H9 (cell line): ENCODE results near the gene TRO. TPM values are rescaled to one million over a fixed set of nuclear protein-coding genes. Genes with fewer than 3 reads are reported as not detected.

Source experiments
- DNase-seq: peaks from one replicate; pipeline ENCODE4 v3.0.0-alpha.2; 2017
- H2AFZ ChIP-seq: one replicate; pipeline ENCODE4 v1.6.1; 2013; ENCODE audit warnings: mild to moderate bottlenecking, low read length, control low read depth, moderate library complexity
- H2AK5ac ChIP-seq: 2 replicates; pipeline ENCODE4 v1.6.1; 2013; ENCODE audit warnings: low read length, control low read depth, mixed read lengths; ENCODE audit not compliant: insufficient read length
- H2BK120ac ChIP-seq: one replicate; pipeline ENCODE4 v1.6.1; 2013; ENCODE audit warnings: low read depth, mild to moderate bottlenecking, low read length, control low read depth, inconsistent platforms; ENCODE audit not compliant: poor library complexity, severe bottlenecking
- H2BK12ac ChIP-seq: 2 replicates; pipeline ENCODE4 v1.6.1; 2013; ENCODE audit warnings: low read length, control low read depth, mixed read lengths, low read depth; ENCODE audit not compliant: insufficient read length
- H2BK15ac ChIP-seq: 2 replicates; pipeline ENCODE4 v1.6.1; 2013; ENCODE audit warnings: low read depth, low read length, control low read depth
- H2BK20ac ChIP-seq: one replicate; pipeline ENCODE4 v1.6.1; 2013; ENCODE audit warnings: low read depth, mild to moderate bottlenecking, low read length, control low read depth, inconsistent platforms; ENCODE audit not compliant: poor library complexity, severe bottlenecking
- H2BK5ac ChIP-seq: 2 replicates; pipeline ENCODE4 v1.6.1; 2013; ENCODE audit warnings: low read length, control low read depth, mixed read lengths; ENCODE audit not compliant: insufficient read length
- H3K14ac ChIP-seq: 2 replicates; pipeline ENCODE4 v1.6.1; 2013; ENCODE audit warnings: low read length, control low read depth; ENCODE audit not compliant: insufficient read depth
- H3K18ac ChIP-seq: 2 replicates; pipeline ENCODE4 v1.6.1; 2013; ENCODE audit warnings: low read depth, mild to moderate bottlenecking, mixed read lengths, low read length, control low read depth; ENCODE audit not compliant: insufficient read length
- H3K23ac ChIP-seq: 2 replicates; pipeline ENCODE4 v1.6.1; 2013; ENCODE audit warnings: low read length, control low read depth, mixed read lengths, low read depth; ENCODE audit not compliant: insufficient read length
- H3K23me2 ChIP-seq: 2 replicates; pipeline ENCODE4 v1.6.1; 2013; ENCODE audit warnings: low read depth, mild to moderate bottlenecking, mixed read lengths, low read length, control low read depth; ENCODE audit not compliant: insufficient read length, poor library complexity, severe bottlenecking
- H3K27ac ChIP-seq: 2 replicates; pipeline ENCODE4 v1.5.1; 2013; ENCODE audit warnings: low read length, control low read depth, mixed read lengths, low read depth; ENCODE audit not compliant: insufficient read length
- H3K27me3 ChIP-seq: 2 replicates; pipeline ENCODE4 v1.6.1; 2013; ENCODE audit warnings: low read length, control low read depth, inconsistent platforms; ENCODE audit not compliant: insufficient read depth
- H3K4ac ChIP-seq: 2 replicates; pipeline ENCODE4 v1.6.1; 2013; ENCODE audit warnings: low read depth, mild to moderate bottlenecking, control low read depth, inconsistent platforms, low read length, moderate library complexity
- H3K4me1 ChIP-seq: 2 replicates; pipeline ENCODE4 v1.6.1; 2013; ENCODE audit warnings: low read length, control low read depth, inconsistent platforms; ENCODE audit not compliant: insufficient read depth
- H3K4me2 ChIP-seq: 2 replicates; pipeline ENCODE4 v1.6.1; 2013; ENCODE audit warnings: low read length, control low read depth, mixed read lengths; ENCODE audit not compliant: insufficient read length, insufficient read depth
- H3K56ac ChIP-seq: 2 replicates; pipeline ENCODE4 v1.6.1; 2013; ENCODE audit warnings: low read depth, mild to moderate bottlenecking, mixed read lengths, low read length, control low read depth; ENCODE audit not compliant: insufficient read length
- H3K79me1 ChIP-seq: 2 replicates; pipeline ENCODE4 v1.6.1; 2013; ENCODE audit warnings: low read depth, mild to moderate bottlenecking, moderate library complexity, low read length, control low read depth, inconsistent platforms; ENCODE audit not compliant: insufficient read depth, poor library complexity, severe bottlenecking
- H3K79me2 ChIP-seq: 2 replicates; pipeline ENCODE4 v1.6.1; 2013; ENCODE audit warnings: low read length, control low read depth, inconsistent platforms; ENCODE audit not compliant: insufficient read depth
- H3K9ac ChIP-seq: 2 replicates; pipeline ENCODE4 v1.6.1; 2013; ENCODE audit warnings: low read length, control low read depth, mixed read lengths; ENCODE audit not compliant: insufficient read length; ENCODE audit errors: extremely low read depth
- H3K9me3 ChIP-seq: one replicate; pipeline ENCODE4 v1.6.1; 2013; ENCODE audit warnings: low read depth, low read length, inconsistent platforms; ENCODE audit not compliant: control insufficient read depth
- H3T11ph ChIP-seq: one replicate; pipeline ENCODE4 v1.6.1; 2013; ENCODE audit warnings: mild to moderate bottlenecking, low read length, control low read depth, inconsistent platforms
- H4K20me1 ChIP-seq: one replicate; pipeline ENCODE4 v1.6.1; 2013; ENCODE audit not compliant: control insufficient read depth, insufficient read length, insufficient read depth
- H4K5ac ChIP-seq: 2 replicates; pipeline ENCODE4 v1.6.1; 2013; ENCODE audit warnings: low read depth, mild to moderate bottlenecking, mixed read lengths, low read length, control low read depth; ENCODE audit not compliant: insufficient read length
- H4K8ac ChIP-seq: replicated peaks from 2 replicates; pipeline ENCODE4 v1.6.1; 2013; ENCODE audit warnings: low read length, control low read depth, mixed read lengths, low read depth; ENCODE audit not compliant: insufficient read length
- H4K91ac ChIP-seq: 2 replicates; pipeline ENCODE4 v1.6.1; 2013; ENCODE audit warnings: low read depth, mild to moderate bottlenecking, moderate library complexity, mixed read lengths, low read length, control low read depth; ENCODE audit not compliant: insufficient read length
- H3K27ac Mint-ChIP-seq, 3 experiments: 2 replicates in 2 of 3; 3 replicates in 1 of 3; pipeline ENCODE4 v1.8.0; 2020 to 2021; ENCODE audit warnings: mixed read lengths in 3 of 3, mild to moderate bottlenecking in 1 of 3, moderate library complexity in 1 of 3
- H3K27me3 Mint-ChIP-seq: 2 replicates; pipeline ENCODE4 v1.8.0; 2021; ENCODE audit warnings: low read depth, mild to moderate bottlenecking, moderate library complexity, mixed read lengths
- H3K36me3 Mint-ChIP-seq, 3 experiments: 2 replicates in 2 of 3; 3 replicates in 1 of 3; pipeline ENCODE4 v1.8.0; 2020 to 2021; ENCODE audit warnings: low read depth in 3 of 3, mixed read lengths in 3 of 3; ENCODE audit not compliant: insufficient read depth in 1 of 3
- H3K4me1 Mint-ChIP-seq, 2 experiments: 2 replicates each; pipeline ENCODE4 v1.8.0; 2020; ENCODE audit warnings: mixed read lengths in 2 of 2
- H3K4me3 Mint-ChIP-seq, 2 experiments: 2 replicates in 1 of 2; 3 replicates in 1 of 2; pipeline ENCODE4 v1.8.0; 2020 to 2021; ENCODE audit warnings: mild to moderate bottlenecking in 2 of 2, mixed read lengths in 2 of 2, moderate library complexity in 1 of 2
- H3K9me3 Mint-ChIP-seq, 2 experiments: 2 replicates in 1 of 2; 3 replicates in 1 of 2; pipeline ENCODE4 v1.8.0; 2020; ENCODE audit warnings: mild to moderate bottlenecking in 2 of 2, mixed read lengths in 2 of 2, moderate library complexity in 1 of 2
- WGBS: extraction: QIAGEN DNeasy Blood & Tissue Kit; methylation state at CpG from one replicate; pipeline ENCODE4 v1.1.7; 2013; ENCODE audit warnings: missing lambda C conversion rate, low lambda C conversion rate, mixed read lengths; ENCODE audit not compliant: insufficient read length; ENCODE audit errors: extremely low coverage; 5-methylcytosine and 5-hydroxymethylcytosine counted together
- total RNA-seq: library from RNA; stranded (reverse); gene quantifications from 2 replicates; pipeline ENCODE4 v1.2.1, GENCODE V29; 2021
- TF ChIP-seq, protein P1 (sequence below): fragments of 200-600 bp; sonication (generic); conservative IDR thresholded peaks from 3 replicates; pipeline ENCODE4 v1.8.0; 2021; ENCODE audit warnings: antibody characterized with exemption, mild to moderate bottlenecking

The TRO gene
- total RNA-seq, 1 experiment from 2014 or later = 51.0 TPM

DNA sequence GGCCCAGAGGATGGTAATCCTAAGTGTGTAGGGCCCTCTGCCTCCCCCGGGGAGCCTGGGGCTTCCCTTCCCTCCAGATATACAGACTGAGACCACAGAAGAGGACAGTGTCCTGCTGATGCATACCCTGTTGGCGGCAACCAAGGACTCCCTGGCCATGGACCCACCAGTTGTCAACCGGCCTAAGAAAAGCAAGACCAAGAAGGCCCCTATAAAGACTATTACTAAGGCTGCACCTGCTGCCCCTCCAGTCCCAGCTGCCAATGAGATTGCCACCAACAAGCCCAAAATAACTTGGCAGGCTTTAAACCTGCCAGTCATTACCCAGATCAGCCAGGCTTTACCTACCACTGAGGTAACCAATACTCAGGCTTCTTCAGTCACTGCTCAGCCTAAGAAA lies 1.9 kb downstream of the TRO start:
- Histone ChIP-seq H3K14ac (no peak overlapping the region), H3K18ac (no peak overlapping the region), H2BK120ac (no peak overlapping the region), H2AK5ac (no peak overlapping the region), H2BK20ac (no peak overlapping the region), H2BK5ac (no peak overlapping the region), H3K56ac (no peak overlapping the region), H4K5ac (no peak overlapping the region), H2BK15ac (no peak overlapping the region), H4K20me1 (no peaks in the 10 kb centered on the region), H3K9ac (no peak overlapping the region), H4K8ac (no peak overlapping the region), H3T11ph (no peak overlapping the region), H3K23me2 (no peaks in the 10 kb centered on the region), H3K4me2 (no peak overlapping the region), H3K79me2 (no peaks in the 10 kb centered on the region), H2BK12ac (no peak overlapping the region), H3K79me1 (peaks cover 3% of the 10 kb centered on the region), H2AFZ (no peak overlapping the region), H3K4me1 (no peaks in the 10 kb centered on the region), H3K4ac (no peak overlapping the region), H3K9me3 (peaks cover 29% of the 10 kb centered on the region), H4K91ac (no peak overlapping the region), H3K27ac (no peak overlapping the region), H3K23ac (no peak overlapping the region), H3K27me3 (no peaks in the 10 kb centered on the region; the same call in 1 of the 2 replicates)
- DNase-seq = no peak
- Mint-ChIP-seq H3K4me3 (no peak overlapping the region), H3K4me1 (peaks cover 0 to 5% of the 10 kb centered on the region in 2 experiments; a peak in 2 of 4 replicates), H3K36me3 (peaks cover 33 to 48% (median 45%) of the 10 kb centered on the region in 3 experiments), H3K27ac (no peak overlapping the region), H3K27me3 (peaks cover 7% of the 10 kb centered on the region), H3K9me3 (peaks cover 69 to 73% of the 10 kb centered on the region in 2 experiments)
- WGBS = no CpG with 5 or more reads among the region's 3 CpGs
- TF ChIP-seq, protein P1, sequence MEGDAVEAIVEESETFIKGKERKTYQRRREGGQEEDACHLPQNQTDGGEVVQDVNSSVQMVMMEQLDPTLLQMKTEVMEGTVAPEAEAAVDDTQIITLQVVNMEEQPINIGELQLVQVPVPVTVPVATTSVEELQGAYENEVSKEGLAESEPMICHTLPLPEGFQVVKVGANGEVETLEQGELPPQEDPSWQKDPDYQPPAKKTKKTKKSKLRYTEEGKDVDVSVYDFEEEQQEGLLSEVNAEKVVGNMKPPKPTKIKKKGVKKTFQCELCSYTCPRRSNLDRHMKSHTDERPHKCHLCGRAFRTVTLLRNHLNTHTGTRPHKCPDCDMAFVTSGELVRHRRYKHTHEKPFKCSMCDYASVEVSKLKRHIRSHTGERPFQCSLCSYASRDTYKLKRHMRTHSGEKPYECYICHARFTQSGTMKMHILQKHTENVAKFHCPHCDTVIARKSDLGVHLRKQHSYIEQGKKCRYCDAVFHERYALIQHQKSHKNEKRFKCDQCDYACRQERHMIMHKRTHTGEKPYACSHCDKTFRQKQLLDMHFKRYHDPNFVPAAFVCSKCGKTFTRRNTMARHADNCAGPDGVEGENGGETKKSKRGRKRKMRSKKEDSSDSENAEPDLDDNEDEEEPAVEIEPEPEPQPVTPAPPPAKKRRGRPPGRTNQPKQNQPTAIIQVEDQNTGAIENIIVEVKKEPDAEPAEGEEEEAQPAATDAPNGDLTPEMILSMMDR = no peak
